H7 (cell line): Measurements from ENCODE around the gene QDPR. TPM values are rescaled to one million over a fixed set of nuclear protein-coding genes. Genes with fewer than 3 reads are reported as not detected.

Experiments used
- DNase-seq: peaks from one replicate; pipeline ENCODE4 v3.0.0; 2012
- H3K27me3 ChIP-seq: 2 replicates; pipeline ENCODE4 v1.6.0; 2011; ENCODE audit warnings: mild to moderate bottlenecking, low read length; ENCODE audit not compliant: control insufficient read depth, insufficient read depth
- H3K36me3 ChIP-seq: replicated peaks from 2 replicates; pipeline ENCODE4 v1.5.1; 2011; ENCODE audit warnings: low read length; ENCODE audit not compliant: control insufficient read depth, insufficient read depth
- H3K4me3 ChIP-seq: 2 replicates; pipeline ENCODE4 v1.5.1; 2011; ENCODE audit warnings: low read depth, mild to moderate bottlenecking, control low read depth, low read length, moderate library complexity; ENCODE audit not compliant: insufficient read depth
- total RNA-seq: library from RNA; depleted of rRNA; stranded (reverse); fragments of >200 nt; shearing (Covaris generic); gene quantifications from 2 replicates; pipeline ENCODE4 v1.2.3, GENCODE V29; 2014

The QDPR gene
- total RNA-seq, 1 experiment from 2014 or later = 12.8 TPM

GRCh38 chr4:17489721-17490120 is 22.2 kb downstream of the QDPR start:
- no peak for DNase-seq

GRCh38 chr4:17489123-17489522 is 22.8 kb downstream of the QDPR start:
- no peak overlapping the region for H3K4me3 ChIP-seq
- peaks cover 8% of the 10 kb centered on the region for H3K36me3 ChIP-seq
- H3K27me3 ChIP-seq = no peaks in the 10 kb centered on the region
- DNase-seq = no peak

More at GRCh38 chr4:17489721-17490120, 22.2 kb downstream of the QDPR start:
- Histone ChIP-seq H3K4me3 (no peak overlapping the region), H3K36me3 (peaks cover 10% of the 10 kb centered on the region), H3K27me3 (no peaks in the 10 kb centered on the region)

GRCh38 chr4:17482716-17483115 is 29.2 kb downstream of the QDPR start:
- H3K4me3 ChIP-seq = no peak overlapping the region
- no peak for DNase-seq
- no peaks in the 10 kb centered on the region for H3K27me3 ChIP-seq
- H3K36me3 ChIP-seq = peaks cover 2% of the 10 kb centered on the region

GRCh38 chr4:17480955-17481354 is 30.9 kb downstream of the QDPR start:
- Histone ChIP-seq H3K36me3 (no peaks in the 10 kb centered on the region), H3K27me3 (no peaks in the 10 kb centered on the region), H3K4me3 (no peak overlapping the region)
- DNase-seq = no peak

- no peak for DNase-seq
- Histone ChIP-seq H3K36me3 (no peaks in the 10 kb centered on the region), H3K27me3 (no peaks in the 10 kb centered on the region), H3K4me3 (no peak overlapping the region)
Measured at GRCh38 chr4:17480210-17480927, 31.5 kb downstream of the QDPR start.

- Histone ChIP-seq H3K4me3 (no peak overlapping the region), H3K36me3 (no peaks in the 10 kb centered on the region), H3K27me3 (no peaks in the 10 kb centered on the region)
- DNase-seq = no peak
Measured at GRCh38 chr4:17477774-17478472, 34.0 kb downstream of the QDPR start.

GRCh38 chr4:17476853-17477252 is 35.0 kb downstream of the QDPR start:
- Histone ChIP-seq H3K36me3 (no peaks in the 10 kb centered on the region), H3K27me3 (no peaks in the 10 kb centered on the region), H3K4me3 (no peak overlapping the region)
- no peak for DNase-seq

GRCh38 chr4:17475481-17475880 is 36.4 kb downstream of the QDPR start:
- H3K36me3 ChIP-seq = no peaks in the 10 kb centered on the region
- no peaks in the 10 kb centered on the region for H3K27me3 ChIP-seq
- no peak for DNase-seq
- no peak overlapping the region for H3K4me3 ChIP-seq

- no peak overlapping the region for H3K4me3 ChIP-seq
- H3K36me3 ChIP-seq = no peaks in the 10 kb centered on the region
- no peak for DNase-seq
- no peaks in the 10 kb centered on the region for H3K27me3 ChIP-seq
Measured at GRCh38 chr4:17469931-17470674, 41.8 kb downstream of the QDPR start.

- DNase-seq = peak; percentile 32
- Histone ChIP-seq H3K36me3 (no peaks in the 10 kb centered on the region), H3K27me3 (no peaks in the 10 kb centered on the region), H3K4me3 (no peak overlapping the region)
Measured at GRCh38 chr4:17468619-17469221, 43.2 kb downstream of the QDPR start.

GRCh38 chr4:17463606-17464005 is 48.3 kb downstream of the QDPR start:
- Histone ChIP-seq H3K27me3 (no peaks in the 10 kb centered on the region), H3K4me3 (no peak overlapping the region), H3K36me3 (no peaks in the 10 kb centered on the region)
- DNase-seq = no peak

GRCh38 chr4:17450269-17450804 is 61.6 kb downstream of the QDPR start:
- no peaks in the 10 kb centered on the region for H3K36me3 ChIP-seq
- no peak for DNase-seq
- no peaks in the 10 kb centered on the region for H3K27me3 ChIP-seq
- H3K4me3 ChIP-seq = no peak overlapping the region

GRCh38 chr4:17448689-17449088 is 63.2 kb downstream of the QDPR start:
- H3K36me3 ChIP-seq = no peaks in the 10 kb centered on the region
- no peaks in the 10 kb centered on the region for H3K27me3 ChIP-seq
- DNase-seq = no peak
- H3K4me3 ChIP-seq = no peak overlapping the region

- DNase-seq = peak; percentile 54
- H3K36me3 ChIP-seq = no peaks in the 10 kb centered on the region
Measured at GRCh38 chr4:17447675-17448298, 64.1 kb downstream of the QDPR start.

More at GRCh38 chr4:17447675-17448298, 64.1 kb downstream of the QDPR start:
- H3K4me3 ChIP-seq = no peak overlapping the region
- H3K27me3 ChIP-seq = no peaks in the 10 kb centered on the region
